Ishikawa (cell line): Measurements from ENCODE around the gene KIF18A.

Source experiments
- CEBPB ChIP-seq: IDR thresholded peaks from 2 replicates; pipeline ENCODE4 v1.6.1; 2012
- CREB1 ChIP-seq: IDR thresholded peaks from 2 replicates; pipeline ENCODE4 v1.6.1; 2012; ENCODE audit warnings: low read depth
- EGR1 ChIP-seq: IDR thresholded peaks from 2 replicates; pipeline ENCODE4 v1.6.1; 2012
- EP300 ChIP-seq: IDR thresholded peaks from 2 replicates; pipeline ENCODE4 v1.6.1; 2012; ENCODE audit warnings: borderline replicate concordance
- FOXM1 ChIP-seq: IDR thresholded peaks from 2 replicates; pipeline ENCODE4 v1.6.1; 2012; ENCODE audit warnings: low read depth, borderline replicate concordance
- NFIC ChIP-seq: IDR thresholded peaks from 2 replicates; pipeline ENCODE4 v1.6.1; 2012
- RAD21 ChIP-seq: IDR thresholded peaks from 2 replicates; pipeline ENCODE4 v1.6.1; 2012; ENCODE audit warnings: low read depth
- TAF1 ChIP-seq: IDR thresholded peaks from 2 replicates; pipeline ENCODE4 v1.6.1; 2012; ENCODE audit warnings: low read depth, mild to moderate bottlenecking
- TCF12 ChIP-seq: IDR thresholded peaks from 2 replicates; pipeline ENCODE4 v1.6.1; 2012; ENCODE audit warnings: low read depth
- TEAD4 ChIP-seq: IDR thresholded peaks from 2 replicates; pipeline ENCODE4 v1.6.1; 2012
- YY1 ChIP-seq: IDR thresholded peaks from 2 replicates; pipeline ENCODE4 v1.6.1; 2012; ENCODE audit warnings: low read depth
- ZBTB7A ChIP-seq: IDR thresholded peaks from 2 replicates; pipeline ENCODE4 v1.6.1; 2012; ENCODE audit warnings: low read depth
- TF ChIP-seq, protein P1 (sequence below): IDR thresholded peaks from 2 replicates; pipeline ENCODE4 v1.6.1; 2012
- TF ChIP-seq, protein P2 (sequence below): IDR thresholded peaks from 2 replicates; pipeline ENCODE4 v1.6.1; 2012; ENCODE audit warnings: low read depth, mild to moderate bottlenecking
- TF ChIP-seq, protein P3 (sequence below): IDR thresholded peaks from 2 replicates; pipeline ENCODE4 v1.6.1; 2012

The KIF18A gene

DNA sequence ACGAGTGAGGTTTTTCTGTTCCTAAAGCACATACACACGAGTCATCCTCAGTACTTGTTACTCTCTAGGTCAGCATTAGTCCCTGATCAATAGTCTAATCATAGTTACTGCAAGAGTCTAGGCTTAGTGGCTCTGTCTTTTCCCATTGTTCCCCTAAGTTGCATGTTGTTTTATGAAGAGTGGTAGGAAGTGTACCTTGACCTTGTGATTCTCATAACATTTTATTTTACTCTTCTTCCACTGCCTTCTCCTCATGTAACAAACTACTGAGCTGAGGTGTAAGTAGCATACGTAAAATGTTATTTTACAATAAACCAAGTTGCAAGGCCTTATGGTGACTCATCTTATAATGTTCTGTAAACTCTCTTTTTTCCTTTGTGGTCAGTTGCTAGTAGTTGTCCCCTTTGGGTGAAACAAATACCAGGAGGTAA is 15.2 kb upstream of the KIF18A start:
- TF ChIP-seq NFIC (no peak), CREB1 (no peak), ZBTB7A (no peak)
- TF ChIP-seq, protein P1, sequence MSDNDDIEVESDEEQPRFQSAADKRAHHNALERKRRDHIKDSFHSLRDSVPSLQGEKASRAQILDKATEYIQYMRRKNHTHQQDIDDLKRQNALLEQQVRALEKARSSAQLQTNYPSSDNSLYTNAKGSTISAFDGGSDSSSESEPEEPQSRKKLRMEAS: no peak
- TF ChIP-seq, protein P2, sequence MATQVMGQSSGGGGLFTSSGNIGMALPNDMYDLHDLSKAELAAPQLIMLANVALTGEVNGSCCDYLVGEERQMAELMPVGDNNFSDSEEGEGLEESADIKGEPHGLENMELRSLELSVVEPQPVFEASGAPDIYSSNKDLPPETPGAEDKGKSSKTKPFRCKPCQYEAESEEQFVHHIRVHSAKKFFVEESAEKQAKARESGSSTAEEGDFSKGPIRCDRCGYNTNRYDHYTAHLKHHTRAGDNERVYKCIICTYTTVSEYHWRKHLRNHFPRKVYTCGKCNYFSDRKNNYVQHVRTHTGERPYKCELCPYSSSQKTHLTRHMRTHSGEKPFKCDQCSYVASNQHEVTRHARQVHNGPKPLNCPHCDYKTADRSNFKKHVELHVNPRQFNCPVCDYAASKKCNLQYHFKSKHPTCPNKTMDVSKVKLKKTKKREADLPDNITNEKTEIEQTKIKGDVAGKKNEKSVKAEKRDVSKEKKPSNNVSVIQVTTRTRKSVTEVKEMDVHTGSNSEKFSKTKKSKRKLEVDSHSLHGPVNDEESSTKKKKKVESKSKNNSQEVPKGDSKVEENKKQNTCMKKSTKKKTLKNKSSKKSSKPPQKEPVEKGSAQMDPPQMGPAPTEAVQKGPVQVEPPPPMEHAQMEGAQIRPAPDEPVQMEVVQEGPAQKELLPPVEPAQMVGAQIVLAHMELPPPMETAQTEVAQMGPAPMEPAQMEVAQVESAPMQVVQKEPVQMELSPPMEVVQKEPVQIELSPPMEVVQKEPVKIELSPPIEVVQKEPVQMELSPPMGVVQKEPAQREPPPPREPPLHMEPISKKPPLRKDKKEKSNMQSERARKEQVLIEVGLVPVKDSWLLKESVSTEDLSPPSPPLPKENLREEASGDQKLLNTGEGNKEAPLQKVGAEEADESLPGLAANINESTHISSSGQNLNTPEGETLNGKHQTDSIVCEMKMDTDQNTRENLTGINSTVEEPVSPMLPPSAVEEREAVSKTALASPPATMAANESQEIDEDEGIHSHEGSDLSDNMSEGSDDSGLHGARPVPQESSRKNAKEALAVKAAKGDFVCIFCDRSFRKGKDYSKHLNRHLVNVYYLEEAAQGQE: no peak
- TF ChIP-seq, protein P3, sequence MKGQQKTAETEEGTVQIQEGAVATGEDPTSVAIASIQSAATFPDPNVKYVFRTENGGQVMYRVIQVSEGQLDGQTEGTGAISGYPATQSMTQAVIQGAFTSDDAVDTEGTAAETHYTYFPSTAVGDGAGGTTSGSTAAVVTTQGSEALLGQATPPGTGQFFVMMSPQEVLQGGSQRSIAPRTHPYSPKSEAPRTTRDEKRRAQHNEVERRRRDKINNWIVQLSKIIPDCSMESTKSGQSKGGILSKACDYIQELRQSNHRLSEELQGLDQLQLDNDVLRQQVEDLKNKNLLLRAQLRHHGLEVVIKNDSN: no peak

DNA sequence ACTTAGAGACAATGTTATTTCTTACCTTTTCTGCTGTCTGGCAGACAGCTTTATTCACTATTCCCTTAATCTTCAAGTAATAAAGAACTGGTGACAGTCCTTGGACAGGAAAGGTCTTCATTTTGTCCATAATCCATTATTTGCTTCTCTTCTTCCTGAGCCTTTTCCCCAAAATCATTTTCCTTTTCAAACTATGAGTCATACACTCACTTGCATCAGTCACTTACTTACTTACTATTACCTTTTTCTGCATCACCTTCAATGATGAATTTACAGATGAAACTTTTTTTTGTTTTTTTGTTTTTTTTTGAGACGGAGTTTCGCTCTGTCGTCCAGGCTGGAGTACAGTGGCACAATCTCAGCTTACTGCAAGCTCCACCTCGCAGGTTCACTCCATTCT is 9.8 kb upstream of the KIF18A start:
- TF ChIP-seq CREB1 (no peak), CEBPB (no peak), TAF1 (no peak), FOXM1 (no peak), EP300 (no peak), YY1 (no peak), NFIC (no peak)
- TF ChIP-seq, protein P2: no peak

DNA sequence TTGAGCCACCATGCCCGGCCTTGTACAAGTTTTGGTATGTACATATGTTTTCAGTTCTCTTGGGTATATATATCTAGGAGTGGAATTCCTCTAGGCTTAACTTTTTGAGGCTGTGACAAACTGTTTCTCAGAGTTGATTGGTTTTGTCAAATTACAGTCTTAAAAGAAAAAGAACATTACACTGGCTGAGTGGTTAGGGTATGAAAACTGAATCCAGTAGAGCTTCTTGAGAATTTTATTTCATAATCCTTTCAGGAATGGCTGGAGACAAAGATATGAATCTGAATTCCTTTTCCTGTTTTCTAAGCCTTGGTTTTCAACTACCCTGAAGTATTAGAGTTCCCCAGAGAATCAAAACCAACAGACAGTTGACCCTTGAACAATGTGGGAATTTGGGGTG is 6.8 kb upstream of the KIF18A start:
- no peak for TF ChIP-seq RAD21
- no peak for TF ChIP-seq TAF1
- TF ChIP-seq, protein P2: no peak

DNA sequence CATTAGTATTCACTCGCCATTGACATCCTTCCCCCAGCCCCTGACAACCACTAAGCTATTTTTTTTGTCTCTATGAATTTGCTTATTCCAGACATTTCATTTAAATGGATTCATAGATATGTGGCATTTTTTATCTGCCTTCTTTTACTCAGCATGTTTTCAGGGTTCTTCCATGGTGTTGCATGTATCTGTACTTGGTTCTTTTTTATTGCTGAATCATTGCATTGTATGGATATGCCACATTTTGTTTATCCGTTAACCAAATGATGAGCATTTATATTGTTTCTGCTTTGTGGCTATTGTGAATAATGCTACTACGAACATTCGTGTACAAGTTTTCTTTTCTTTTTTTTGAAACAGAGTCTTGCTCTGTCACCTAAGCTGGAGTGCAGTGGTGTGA is 6.2 kb upstream of the KIF18A start:
- TF ChIP-seq TAF1 (no peak), RAD21 (no peak), TEAD4 (no peak), CEBPB (no peak), TCF12 (no peak), EGR1 (no peak), ZBTB7A (no peak), NFIC (no peak), EP300 (no peak), CREB1 (no peak), YY1 (no peak), FOXM1 (no peak)
- TF ChIP-seq, protein P2: no peak
- TF ChIP-seq, protein P1: no peak
- TF ChIP-seq, protein P3: no peak
